H9 (cell line): ENCODE results near the gene MAP6. TPM values are rescaled to one million over a fixed set of nuclear protein-coding genes. Genes with fewer than 3 reads are reported as not detected.

Source experiments
- DNase-seq: peaks from one replicate; pipeline ENCODE4 v3.0.0-alpha.2; 2017
- H2AFZ ChIP-seq: one replicate; pipeline ENCODE4 v1.6.1; 2013; ENCODE audit warnings: mild to moderate bottlenecking, low read length, control low read depth, moderate library complexity
- H2AK5ac ChIP-seq: 2 replicates; pipeline ENCODE4 v1.6.1; 2013; ENCODE audit warnings: low read length, control low read depth, mixed read lengths; ENCODE audit not compliant: insufficient read length
- H2BK120ac ChIP-seq: one replicate; pipeline ENCODE4 v1.6.1; 2013; ENCODE audit warnings: low read depth, mild to moderate bottlenecking, low read length, control low read depth, inconsistent platforms; ENCODE audit not compliant: poor library complexity, severe bottlenecking
- H2BK12ac ChIP-seq: 2 replicates; pipeline ENCODE4 v1.6.1; 2013; ENCODE audit warnings: low read length, control low read depth, mixed read lengths, low read depth; ENCODE audit not compliant: insufficient read length
- H2BK15ac ChIP-seq: 2 replicates; pipeline ENCODE4 v1.6.1; 2013; ENCODE audit warnings: low read depth, low read length, control low read depth
- H2BK20ac ChIP-seq: one replicate; pipeline ENCODE4 v1.6.1; 2013; ENCODE audit warnings: low read depth, mild to moderate bottlenecking, low read length, control low read depth, inconsistent platforms; ENCODE audit not compliant: poor library complexity, severe bottlenecking
- H2BK5ac ChIP-seq: 2 replicates; pipeline ENCODE4 v1.6.1; 2013; ENCODE audit warnings: low read length, control low read depth, mixed read lengths; ENCODE audit not compliant: insufficient read length
- H3K14ac ChIP-seq: 2 replicates; pipeline ENCODE4 v1.6.1; 2013; ENCODE audit warnings: low read length, control low read depth; ENCODE audit not compliant: insufficient read depth
- H3K18ac ChIP-seq: 2 replicates; pipeline ENCODE4 v1.6.1; 2013; ENCODE audit warnings: low read depth, mild to moderate bottlenecking, mixed read lengths, low read length, control low read depth; ENCODE audit not compliant: insufficient read length
- H3K23ac ChIP-seq: 2 replicates; pipeline ENCODE4 v1.6.1; 2013; ENCODE audit warnings: low read length, control low read depth, mixed read lengths, low read depth; ENCODE audit not compliant: insufficient read length
- H3K23me2 ChIP-seq: 2 replicates; pipeline ENCODE4 v1.6.1; 2013; ENCODE audit warnings: low read depth, mild to moderate bottlenecking, mixed read lengths, low read length, control low read depth; ENCODE audit not compliant: insufficient read length, poor library complexity, severe bottlenecking
- H3K27ac ChIP-seq: 2 replicates; pipeline ENCODE4 v1.5.1; 2013; ENCODE audit warnings: low read length, control low read depth, mixed read lengths, low read depth; ENCODE audit not compliant: insufficient read length
- H3K27me3 ChIP-seq: 2 replicates; pipeline ENCODE4 v1.6.1; 2013; ENCODE audit warnings: low read length, control low read depth, inconsistent platforms; ENCODE audit not compliant: insufficient read depth
- H3K4ac ChIP-seq: 2 replicates; pipeline ENCODE4 v1.6.1; 2013; ENCODE audit warnings: low read depth, mild to moderate bottlenecking, control low read depth, inconsistent platforms, low read length, moderate library complexity
- H3K4me1 ChIP-seq: 2 replicates; pipeline ENCODE4 v1.6.1; 2013; ENCODE audit warnings: low read length, control low read depth, inconsistent platforms; ENCODE audit not compliant: insufficient read depth
- H3K4me2 ChIP-seq: 2 replicates; pipeline ENCODE4 v1.6.1; 2013; ENCODE audit warnings: low read length, control low read depth, mixed read lengths; ENCODE audit not compliant: insufficient read length, insufficient read depth
- H3K56ac ChIP-seq: 2 replicates; pipeline ENCODE4 v1.6.1; 2013; ENCODE audit warnings: low read depth, mild to moderate bottlenecking, mixed read lengths, low read length, control low read depth; ENCODE audit not compliant: insufficient read length
- H3K79me1 ChIP-seq: 2 replicates; pipeline ENCODE4 v1.6.1; 2013; ENCODE audit warnings: low read depth, mild to moderate bottlenecking, moderate library complexity, low read length, control low read depth, inconsistent platforms; ENCODE audit not compliant: insufficient read depth, poor library complexity, severe bottlenecking
- H3K79me2 ChIP-seq: 2 replicates; pipeline ENCODE4 v1.6.1; 2013; ENCODE audit warnings: low read length, control low read depth, inconsistent platforms; ENCODE audit not compliant: insufficient read depth
- H3K9ac ChIP-seq: 2 replicates; pipeline ENCODE4 v1.6.1; 2013; ENCODE audit warnings: low read length, control low read depth, mixed read lengths; ENCODE audit not compliant: insufficient read length; ENCODE audit errors: extremely low read depth
- H3K9me3 ChIP-seq: one replicate; pipeline ENCODE4 v1.6.1; 2013; ENCODE audit warnings: low read depth, low read length, inconsistent platforms; ENCODE audit not compliant: control insufficient read depth
- H3T11ph ChIP-seq: one replicate; pipeline ENCODE4 v1.6.1; 2013; ENCODE audit warnings: mild to moderate bottlenecking, low read length, control low read depth, inconsistent platforms
- H4K20me1 ChIP-seq: one replicate; pipeline ENCODE4 v1.6.1; 2013; ENCODE audit not compliant: control insufficient read depth, insufficient read length, insufficient read depth
- H4K5ac ChIP-seq: 2 replicates; pipeline ENCODE4 v1.6.1; 2013; ENCODE audit warnings: low read depth, mild to moderate bottlenecking, mixed read lengths, low read length, control low read depth; ENCODE audit not compliant: insufficient read length
- H4K8ac ChIP-seq: replicated peaks from 2 replicates; pipeline ENCODE4 v1.6.1; 2013; ENCODE audit warnings: low read length, control low read depth, mixed read lengths, low read depth; ENCODE audit not compliant: insufficient read length
- H4K91ac ChIP-seq: 2 replicates; pipeline ENCODE4 v1.6.1; 2013; ENCODE audit warnings: low read depth, mild to moderate bottlenecking, moderate library complexity, mixed read lengths, low read length, control low read depth; ENCODE audit not compliant: insufficient read length
- H3K27ac Mint-ChIP-seq, 3 experiments: 2 replicates in 2 of 3; 3 replicates in 1 of 3; pipeline ENCODE4 v1.8.0; 2020 to 2021; ENCODE audit warnings: mixed read lengths in 3 of 3, mild to moderate bottlenecking in 1 of 3, moderate library complexity in 1 of 3
- H3K27me3 Mint-ChIP-seq: 2 replicates; pipeline ENCODE4 v1.8.0; 2021; ENCODE audit warnings: low read depth, mild to moderate bottlenecking, moderate library complexity, mixed read lengths
- H3K36me3 Mint-ChIP-seq, 3 experiments: 2 replicates in 2 of 3; 3 replicates in 1 of 3; pipeline ENCODE4 v1.8.0; 2020 to 2021; ENCODE audit warnings: low read depth in 3 of 3, mixed read lengths in 3 of 3; ENCODE audit not compliant: insufficient read depth in 1 of 3
- H3K4me1 Mint-ChIP-seq, 2 experiments: 2 replicates each; pipeline ENCODE4 v1.8.0; 2020; ENCODE audit warnings: mixed read lengths in 2 of 2
- H3K4me3 Mint-ChIP-seq, 2 experiments: 2 replicates in 1 of 2; 3 replicates in 1 of 2; pipeline ENCODE4 v1.8.0; 2020 to 2021; ENCODE audit warnings: mild to moderate bottlenecking in 2 of 2, mixed read lengths in 2 of 2, moderate library complexity in 1 of 2
- H3K9me3 Mint-ChIP-seq, 2 experiments: 2 replicates in 1 of 2; 3 replicates in 1 of 2; pipeline ENCODE4 v1.8.0; 2020; ENCODE audit warnings: mild to moderate bottlenecking in 2 of 2, mixed read lengths in 2 of 2, moderate library complexity in 1 of 2
- CTCF ChIP-seq: fragments of 200-600 bp; sonication (generic); conservative IDR thresholded peaks from 3 replicates; pipeline ENCODE4 v1.8.0; 2021; ENCODE audit warnings: antibody characterized with exemption, mild to moderate bottlenecking
- WGBS: extraction: QIAGEN DNeasy Blood & Tissue Kit; methylation state at CpG from one replicate; pipeline ENCODE4 v1.1.7; 2013; ENCODE audit warnings: missing lambda C conversion rate, low lambda C conversion rate, mixed read lengths; ENCODE audit not compliant: insufficient read length; ENCODE audit errors: extremely low coverage; 5-methylcytosine and 5-hydroxymethylcytosine counted together
- total RNA-seq: library from RNA; stranded (reverse); gene quantifications from 2 replicates; pipeline ENCODE4 v1.2.1, GENCODE V29; 2021

The MAP6 gene
- total RNA-seq, 1 experiment from 2014 or later = 0.77 TPM

GRCh38 chr11:75570559-75571139 is 98.2 kb downstream of the MAP6 start:
- Histone ChIP-seq H2AFZ (no peak overlapping the region), H4K5ac (no peak overlapping the region), H4K91ac (no peak overlapping the region), H3T11ph (no peak overlapping the region), H2BK120ac (no peak overlapping the region), H3K23me2 (no peaks in the 10 kb centered on the region), H3K23ac (no peak overlapping the region), H3K4me1 (no peaks in the 10 kb centered on the region), H2AK5ac (no peak overlapping the region), H3K27ac (no peak overlapping the region), H3K9me3 (no peaks in the 10 kb centered on the region), H2BK12ac (no peak overlapping the region), H3K4me2 (no peak overlapping the region), H3K14ac (no peak overlapping the region), H4K20me1 (no peaks in the 10 kb centered on the region), H3K27me3 (no peaks in the 10 kb centered on the region), H3K79me2 (peaks cover 10% of the 10 kb centered on the region; the same call in 1 of the 2 replicates), H3K79me1 (no peaks in the 10 kb centered on the region), H2BK20ac (no peak overlapping the region), H2BK15ac (no peak overlapping the region), H3K9ac (no peak overlapping the region), H3K4ac (no peak overlapping the region), H3K56ac (no peak overlapping the region), H4K8ac (no peak overlapping the region), H2BK5ac (no peak overlapping the region), H3K18ac (no peak overlapping the region)
- Mint-ChIP-seq H3K4me3 (no peak overlapping the region), H3K36me3 (peaks cover 53 to 86% (median 76%) of the 10 kb centered on the region in 3 experiments), H3K9me3 (no peaks in the 10 kb centered on the region), H3K27ac (peak overlapping the region; percentile 12 to 40 (median 16); a peak in 1 of 7 replicates), H3K27me3 (no peaks in the 10 kb centered on the region), H3K4me1 (peaks cover 4% of the 10 kb centered on the region in 2 experiments)
- DNase-seq = no peak
- no CpG with 5 or more reads among the region's 9 CpGs for WGBS
- no peak for TF ChIP-seq CTCF
